GM19043 (cell line): ENCODE results near the gene ERC2.
"Not testable (repeated sequence)": the region's sequence is repeated elsewhere in the genome, so short reads cannot be mapped to it uniquely, and the experiment has no call there.

ENCODE experiments used
- ATAC-seq: cut with Tn5 transposase; IDR thresholded peaks from one replicate; pipeline ENCODE4 v1.9.1; 2021; ENCODE audit warnings: low read depth; ENCODE audit not compliant: unreplicated experiment

ERC2 gene

GRCh38 chr3:55526332-55527030 is 941.8 kb downstream of the ERC2 start:
- no peak for ATAC-seq

DNA sequence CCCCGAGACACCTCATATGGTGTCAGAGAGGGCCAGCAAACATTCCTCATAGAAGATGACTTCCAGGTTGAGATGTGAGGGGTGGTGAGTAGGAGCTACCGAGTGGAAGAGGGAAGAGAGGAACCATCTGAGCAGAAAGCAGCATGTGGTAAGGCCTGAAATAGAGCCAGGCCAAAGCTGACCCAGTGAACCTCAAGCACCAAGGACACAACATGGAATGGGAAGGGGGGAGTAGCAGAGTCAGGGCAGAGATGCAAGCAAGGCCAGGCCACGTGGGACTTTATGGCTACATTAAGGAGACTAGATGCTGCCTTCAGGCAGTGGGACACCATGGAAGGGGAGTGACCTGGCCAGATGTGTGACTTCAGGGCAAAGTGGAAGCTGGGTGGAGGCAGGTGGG is 942.8 kb downstream of the ERC2 start:
- ATAC-seq, result no peak

GRCh38 chr3:55524565-55525244 is 943.6 kb downstream of the ERC2 start:
- ATAC-seq, result no peak

GRCh38 chr3:55523471-55523870 is 944.8 kb downstream of the ERC2 start:
- no peak for ATAC-seq

- ATAC-seq, result no peak
Measured at GRCh38 chr3:55521738-55522421, 946.4 kb downstream of the ERC2 start.

DNA sequence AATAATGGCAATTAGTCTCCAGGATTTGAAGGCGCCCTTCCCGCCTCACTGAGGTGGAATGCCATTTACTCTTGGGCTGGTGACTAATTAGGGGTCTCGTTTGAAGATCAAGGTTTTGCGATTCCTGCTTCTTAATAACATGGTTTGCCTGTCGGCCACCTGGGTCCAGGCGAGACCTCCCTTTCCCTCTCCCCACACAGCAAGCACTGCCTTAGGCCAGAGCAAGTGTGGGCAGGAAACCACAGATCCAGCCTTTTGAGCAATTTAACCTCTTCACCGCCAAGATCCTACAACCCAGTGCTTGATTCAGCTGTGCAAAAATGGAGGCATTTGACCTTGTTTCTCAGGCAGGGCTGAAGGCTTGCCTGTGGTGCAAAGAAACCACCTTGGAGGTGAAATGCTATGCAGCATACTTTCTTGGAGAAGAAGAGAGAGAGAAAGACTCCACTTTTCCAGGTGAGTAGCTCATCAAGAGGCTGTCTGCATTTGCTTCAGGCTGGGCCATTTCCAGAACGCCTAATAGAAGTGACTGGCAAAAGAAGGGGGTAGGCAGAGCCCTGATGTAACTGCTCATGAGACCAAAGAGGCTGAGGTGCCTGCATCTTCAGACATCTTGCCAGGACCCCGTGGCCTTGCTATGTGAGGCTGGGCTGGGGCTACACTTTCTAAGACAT is 947.1 kb downstream of the ERC2 start:
- no peak for ATAC-seq

- no peak for ATAC-seq
Measured at GRCh38 chr3:55519019-55519418, 949.2 kb downstream of the ERC2 start.

DNA sequence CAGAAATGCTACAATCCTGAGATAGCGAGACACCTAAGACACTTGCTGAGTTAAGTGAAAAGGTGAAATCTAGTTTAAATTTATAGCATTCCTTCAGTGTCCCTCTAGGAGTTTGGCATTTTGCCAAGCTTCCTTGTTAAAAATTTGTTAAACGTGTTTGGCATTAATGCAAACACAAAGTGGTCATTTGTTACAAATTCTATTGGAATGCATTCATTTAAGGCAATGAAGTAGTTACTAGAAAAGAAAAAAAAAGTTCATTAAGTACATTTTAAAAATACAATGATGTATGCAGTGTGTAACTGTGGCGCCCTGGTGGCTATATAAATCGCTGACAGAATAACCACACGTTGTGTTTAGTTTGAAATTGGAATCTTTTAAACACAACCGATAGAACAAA is 949.8 kb downstream of the ERC2 start:
- no peak for ATAC-seq

DNA sequence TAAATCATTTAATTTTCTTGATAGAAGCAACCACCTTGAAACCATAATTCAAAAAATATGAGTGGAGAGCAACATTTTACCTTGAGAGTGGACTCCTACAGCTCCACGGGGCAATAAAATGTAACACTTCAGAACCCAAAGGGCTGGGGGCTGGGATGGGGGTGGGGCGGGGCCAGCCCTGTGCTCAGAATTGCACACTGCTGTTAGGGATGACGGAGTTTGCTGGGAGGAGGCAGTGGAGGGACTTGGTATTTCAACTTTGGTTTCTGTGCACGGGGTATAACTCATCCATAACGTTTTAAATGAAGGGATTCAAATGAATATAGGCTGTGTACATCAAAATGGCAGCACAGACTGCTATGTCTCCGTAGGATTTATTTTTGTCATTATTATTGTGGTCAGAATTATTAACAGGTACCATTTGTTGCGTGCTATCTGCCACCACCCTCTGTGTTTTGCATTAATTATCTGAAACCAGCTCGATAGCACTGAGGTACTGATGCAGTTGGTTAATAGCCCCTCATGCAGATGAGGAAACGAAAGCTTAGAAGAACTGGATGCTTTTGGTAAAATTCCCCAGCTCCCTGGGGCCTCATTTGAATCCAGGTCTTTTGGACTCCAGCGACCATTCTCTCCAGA is 951.8 kb downstream of the ERC2 start:
- no peak for ATAC-seq

DNA sequence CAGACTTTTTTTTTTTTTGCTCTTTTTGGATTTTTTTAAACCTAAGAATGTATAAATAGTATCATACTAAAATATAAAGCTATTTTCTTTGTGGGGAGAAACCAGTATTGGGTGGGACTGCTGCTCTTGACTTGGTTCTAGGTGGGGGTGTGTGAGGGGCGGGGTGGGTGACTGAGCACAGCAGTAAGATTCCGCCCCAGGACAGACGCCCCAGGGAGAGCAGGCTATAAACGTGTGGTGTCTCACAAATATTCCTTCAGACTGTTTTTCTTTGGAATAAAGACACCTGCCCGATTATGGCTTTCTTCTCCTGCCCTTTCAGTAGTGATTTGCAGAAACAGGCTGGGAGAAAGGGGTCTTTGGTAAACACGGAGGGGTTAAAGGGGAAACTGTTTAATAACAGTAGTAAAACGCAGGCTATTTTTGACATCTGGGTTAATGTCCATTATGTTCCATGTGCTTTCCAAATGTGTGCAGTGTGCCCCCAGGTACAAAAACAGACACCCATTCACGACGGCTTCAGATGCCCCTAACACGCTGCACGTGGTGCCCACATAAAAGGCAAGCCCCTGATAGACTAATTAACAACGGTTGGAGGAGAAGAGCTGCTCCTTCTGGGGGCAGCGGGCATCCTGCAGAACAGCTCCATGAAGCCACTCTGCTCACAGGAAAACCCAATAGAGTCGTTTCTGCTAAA is 952.6 kb downstream of the ERC2 start:
- ATAC-seq, result no peak

- no peak for ATAC-seq
Measured at GRCh38 chr3:55514962-55515361, 953.3 kb downstream of the ERC2 start.

- no peak for ATAC-seq
Measured at GRCh38 chr3:55512571-55513343, 955.5 kb downstream of the ERC2 start.

DNA sequence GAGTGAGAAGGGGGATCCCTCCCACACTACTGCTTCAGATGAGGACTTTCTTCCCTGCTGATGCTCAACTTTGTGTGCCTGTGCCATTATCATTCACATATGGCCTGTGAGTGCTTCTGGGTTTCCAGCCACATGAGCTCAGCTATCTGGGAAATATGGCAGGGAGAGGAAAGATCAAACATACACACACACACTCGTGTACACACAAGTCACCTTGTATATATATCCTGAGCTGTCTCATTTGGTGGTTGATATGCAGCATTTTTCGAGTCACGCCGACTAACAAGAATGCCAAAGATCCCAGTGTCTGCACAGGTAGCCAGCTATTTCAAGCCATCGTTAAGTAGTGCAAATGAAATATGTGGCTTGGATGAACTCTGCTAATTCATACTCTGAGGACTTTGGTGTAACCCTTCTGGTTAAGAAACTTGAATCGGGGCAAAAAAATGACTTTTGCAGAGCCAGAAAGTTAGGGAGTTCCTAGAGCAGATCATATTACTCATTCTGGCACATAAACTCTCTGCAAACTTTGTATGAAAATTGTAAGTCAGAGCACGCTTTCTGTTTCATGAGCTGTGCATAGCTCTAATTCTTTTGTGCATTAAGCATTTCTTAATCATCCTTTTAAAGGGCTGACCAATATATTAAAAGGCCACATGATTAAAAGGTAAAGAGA is 956.2 kb downstream of the ERC2 start:
- ATAC-seq, result no peak

- no peak for ATAC-seq
Measured at GRCh38 chr3:55508335-55508734, 959.9 kb downstream of the ERC2 start.

DNA sequence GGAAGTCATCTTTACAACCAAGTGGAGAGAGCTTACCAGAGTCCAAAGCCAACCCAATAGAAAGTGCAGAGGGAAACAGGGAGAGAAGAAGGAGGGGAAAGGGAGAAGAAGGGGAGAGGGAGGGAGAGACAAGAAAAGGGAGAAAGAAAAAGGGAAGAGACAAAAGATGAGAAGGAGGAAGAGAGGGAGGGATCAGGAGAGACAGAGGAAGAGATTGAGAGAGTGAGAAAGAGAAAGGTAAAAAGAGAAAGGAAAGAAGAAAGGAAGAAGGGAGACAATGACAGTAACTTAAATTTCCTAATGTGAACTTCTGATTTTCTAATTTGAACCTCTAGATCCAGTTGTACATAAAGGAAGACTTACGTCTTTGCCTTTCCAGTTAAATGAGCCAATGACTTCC is 960.5 kb downstream of the ERC2 start:
- no peak for ATAC-seq

DNA sequence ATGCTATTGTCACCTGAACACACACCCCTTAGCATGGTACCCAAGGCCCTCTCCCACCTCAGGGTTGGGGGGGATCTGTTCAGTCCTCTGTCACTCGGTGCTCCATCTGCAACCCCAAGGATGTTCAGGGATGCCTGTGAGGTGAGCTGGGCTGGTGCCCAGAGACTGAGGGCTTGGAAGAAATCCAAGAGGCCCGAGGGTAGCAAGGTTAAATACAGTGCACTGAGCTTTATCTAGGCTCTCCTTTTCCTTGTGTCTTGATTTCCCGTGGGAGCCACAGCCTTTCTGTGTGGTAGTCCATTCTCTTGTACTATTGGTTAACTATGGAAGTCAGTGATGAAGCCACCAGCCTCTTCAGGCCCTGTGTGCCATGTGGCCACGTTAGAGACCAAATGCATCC is 962.5 kb downstream of the ERC2 start:
- ATAC-seq, result no peak

- ATAC-seq, result not testable (repeated sequence)
Measured at GRCh38 chr3:55505102-55505501, 963.2 kb downstream of the ERC2 start.

- ATAC-seq, result no peak
Measured at GRCh38 chr3:55501905-55502304, 966.4 kb downstream of the ERC2 start.
